ENCODE results near the gene RUSF1.
"Not testable (repeated sequence)": the region's sequence is repeated elsewhere in the genome, so short reads cannot be mapped to it uniquely, and the experiment has no call there.

RUSF1 gene

DNA sequence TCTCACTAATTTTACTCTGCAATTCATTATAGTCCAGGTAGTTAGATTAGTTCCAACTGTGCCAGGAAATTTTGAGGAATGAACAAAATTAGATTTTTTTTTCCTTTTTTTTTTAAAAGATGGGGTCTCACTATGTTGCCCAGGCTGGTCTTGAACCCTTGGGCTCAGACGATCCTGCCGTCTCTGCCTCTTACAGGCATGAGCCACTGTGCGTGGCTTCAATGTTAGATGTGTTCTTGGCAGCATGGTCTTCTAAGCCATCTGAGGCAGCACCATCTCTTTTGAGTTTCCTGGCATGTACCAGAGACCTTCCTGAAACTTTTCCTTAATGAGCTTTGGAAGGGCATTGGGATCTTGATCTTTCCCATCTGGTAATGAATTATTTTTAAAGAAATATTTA lies 16.9 kb upstream of the RUSF1 start:
- H3K27ac Mint-ChIP-seq, result no peak overlapping the region
- peaks cover 5% of the 10 kb centered on the region for H3K27me3 Mint-ChIP-seq
- peaks cover 19% of the 10 kb centered on the region for H3K4me1 Mint-ChIP-seq
- H3K4me3 Mint-ChIP-seq, result no peak overlapping the region
- no peaks in the 10 kb centered on the region for H3K36me3 Mint-ChIP-seq
- H3K9me3 Mint-ChIP-seq, result no peaks in the 10 kb centered on the region

DNA sequence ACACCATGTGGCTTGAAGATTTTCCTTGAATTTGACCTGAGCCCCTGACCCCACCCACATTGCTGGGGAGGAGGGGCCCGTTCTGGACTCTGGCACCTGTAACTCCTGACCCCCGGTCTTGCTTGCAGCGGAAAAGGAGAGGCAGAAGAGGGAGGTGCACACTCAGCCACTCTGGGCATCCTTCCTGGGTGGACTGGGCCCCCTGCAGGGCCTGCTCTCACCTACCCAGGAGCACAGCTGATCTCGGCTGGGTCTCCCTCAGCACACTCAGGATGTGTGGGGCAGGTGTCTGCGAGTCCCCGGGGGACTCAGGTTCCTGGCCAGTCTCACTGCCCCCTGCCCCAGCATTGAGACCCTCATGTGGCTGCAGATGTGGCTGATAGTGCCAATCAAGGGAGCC lies 15.6 kb upstream of the RUSF1 start:
- not testable (repeated sequence) for H3K27me3 Mint-ChIP-seq, H3K27ac Mint-ChIP-seq, H3K9me3 Mint-ChIP-seq, H3K36me3 Mint-ChIP-seq, H3K4me3 Mint-ChIP-seq
- H3K4me1 Mint-ChIP-seq, result peaks cover 13% of the 10 kb centered on the region

DNA sequence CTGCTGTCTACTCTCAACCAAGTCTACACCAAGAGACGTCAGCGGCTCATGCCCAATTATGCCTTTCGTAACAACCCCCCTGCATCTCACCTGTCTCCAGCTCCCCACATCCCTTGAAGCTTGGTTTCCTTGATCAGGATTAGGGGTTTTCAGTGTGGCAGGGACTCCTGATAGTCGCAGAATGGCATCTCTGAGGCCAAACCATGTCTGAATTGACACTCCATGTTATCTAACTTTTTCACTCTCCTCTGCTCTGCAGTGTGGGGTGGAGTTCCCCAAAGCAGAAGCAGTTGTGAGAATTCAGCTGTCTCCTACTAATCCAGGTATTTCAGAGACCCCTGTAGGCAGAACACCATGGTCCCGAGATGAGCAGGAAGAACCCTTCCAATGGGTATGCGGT lies 13.9 kb upstream of the RUSF1 start:
- Mint-ChIP-seq H3K4me3 (no peak overlapping the region), H3K27ac (no peak overlapping the region), H3K36me3 (no peaks in the 10 kb centered on the region), H3K9me3 (no peaks in the 10 kb centered on the region), H3K4me1 (no peaks in the 10 kb centered on the region), H3K27me3 (no peaks in the 10 kb centered on the region)

DNA sequence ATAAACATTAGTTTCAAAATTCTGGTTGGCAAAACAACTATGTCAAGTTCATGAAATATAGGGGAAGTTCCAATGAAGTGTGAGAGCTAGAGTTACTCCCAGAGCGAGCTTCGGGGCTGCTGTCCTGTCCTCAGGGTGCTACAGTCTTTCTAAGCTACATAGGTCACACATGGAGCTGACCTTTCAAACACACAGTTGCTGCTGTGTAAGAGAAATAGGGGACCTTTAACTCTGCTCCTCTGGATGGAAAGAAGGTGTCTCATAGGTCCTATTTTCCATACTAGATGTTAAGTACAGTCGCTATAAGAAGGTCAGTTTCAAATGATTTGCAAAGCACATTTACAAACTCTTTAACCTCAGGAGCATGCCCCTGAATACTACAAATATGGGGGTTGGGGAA lies 13.2 kb upstream of the RUSF1 start:
- Mint-ChIP-seq H3K4me3 (no peak overlapping the region), H3K36me3 (no peaks in the 10 kb centered on the region), H3K27me3 (no peaks in the 10 kb centered on the region), H3K4me1 (no peaks in the 10 kb centered on the region), H3K9me3 (no peaks in the 10 kb centered on the region), H3K27ac (no peak overlapping the region)

DNA sequence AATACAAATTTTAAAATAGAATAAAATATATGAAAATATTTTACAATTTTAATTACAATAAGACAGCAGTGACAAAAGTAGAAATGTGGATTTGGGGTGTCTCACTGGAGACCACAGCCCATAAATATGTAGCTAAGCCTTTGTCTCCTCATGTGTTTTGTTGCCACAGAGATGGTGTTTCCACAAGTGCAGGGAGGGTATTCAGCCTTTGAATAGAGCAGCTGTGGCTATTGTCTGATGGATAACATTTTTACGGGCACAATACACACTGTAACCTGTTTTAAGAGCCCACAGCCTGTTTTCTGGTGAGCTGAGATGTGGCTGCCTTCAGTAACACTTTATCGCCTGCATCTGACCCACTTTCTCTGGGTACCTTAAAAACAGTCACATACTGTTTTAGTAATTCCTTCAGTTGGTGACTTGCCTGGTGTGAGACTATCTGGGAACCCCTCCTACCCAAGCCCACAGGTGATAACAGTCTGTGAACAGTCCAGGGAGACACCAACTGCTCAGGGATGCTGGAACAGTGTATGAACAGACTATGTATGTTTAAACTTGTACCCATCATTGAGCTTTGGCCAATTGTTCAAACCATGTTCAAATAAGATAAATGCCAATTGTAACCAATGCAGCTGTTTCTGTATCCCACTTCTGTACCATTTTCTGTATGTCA lies 11.7 kb upstream of the RUSF1 start:
- no peaks in the 10 kb centered on the region for H3K27me3 Mint-ChIP-seq

DNA sequence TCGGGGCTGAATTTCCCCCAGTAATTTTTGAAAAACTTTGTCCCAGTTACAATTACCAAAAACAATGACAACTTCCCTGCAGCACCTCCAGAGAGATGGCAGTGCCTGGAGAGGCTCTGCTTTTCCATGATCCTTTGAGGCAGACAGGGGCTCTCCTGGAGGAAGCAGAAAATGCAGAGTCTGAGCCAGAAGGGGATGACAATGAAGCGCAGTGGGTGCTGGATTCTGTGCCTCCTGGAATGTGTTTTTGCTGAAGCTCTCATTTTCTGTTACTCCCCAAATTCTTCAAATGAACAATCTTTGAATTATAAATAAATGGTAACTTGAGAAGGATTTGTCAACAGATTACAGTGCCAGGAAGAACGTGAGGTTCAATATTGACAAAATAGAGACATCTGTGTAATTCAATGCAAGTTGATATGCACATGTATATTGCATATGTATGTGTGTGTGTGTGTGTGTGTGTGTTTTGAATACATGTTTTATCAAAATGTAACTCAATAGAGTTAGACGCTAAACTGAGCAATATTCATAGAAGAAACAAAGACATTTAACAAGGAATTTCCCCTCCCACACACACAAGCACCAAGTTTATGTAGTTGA lies 9.7 kb upstream of the RUSF1 start:
- H3K9me3 Mint-ChIP-seq, result no peaks in the 10 kb centered on the region
- H3K4me1 Mint-ChIP-seq, result no peaks in the 10 kb centered on the region
- no peaks in the 10 kb centered on the region for H3K27me3 Mint-ChIP-seq
- no peaks in the 10 kb centered on the region for H3K36me3 Mint-ChIP-seq
- H3K4me3 Mint-ChIP-seq, result no peak overlapping the region
- H3K27ac Mint-ChIP-seq, result no peak overlapping the region

More for the DNA sequence above, 11.7 kb upstream of the RUSF1 start:
- Mint-ChIP-seq H3K27ac (no peak overlapping the region), H3K4me3 (no peak overlapping the region), H3K4me1 (no peaks in the 10 kb centered on the region), H3K9me3 (no peaks in the 10 kb centered on the region), H3K36me3 (no peaks in the 10 kb centered on the region)

DNA sequence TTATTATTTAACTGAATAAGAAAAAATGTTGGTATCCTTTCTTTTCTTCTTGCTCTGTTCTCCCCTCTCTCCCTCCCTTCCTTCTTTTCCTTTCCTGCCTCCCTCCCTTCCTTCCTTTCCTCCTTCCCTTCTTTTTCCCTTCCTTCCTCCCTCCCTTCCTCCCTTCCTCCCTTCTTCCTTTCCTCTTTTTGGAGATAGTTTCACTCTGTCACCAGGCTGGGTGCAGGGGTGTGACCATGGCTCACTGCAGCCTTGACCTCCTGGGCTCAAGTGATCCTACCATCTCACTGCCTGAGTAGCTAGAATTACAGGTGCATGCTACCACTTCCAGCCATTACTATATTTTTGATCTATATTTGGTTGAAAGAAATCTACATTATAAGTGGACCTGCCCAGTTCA lies 5.7 kb upstream of the RUSF1 start:
- Mint-ChIP-seq H3K4me1 (peaks cover 17% of the 10 kb centered on the region), H3K27ac (no peak overlapping the region), H3K27me3 (no peaks in the 10 kb centered on the region), H3K9me3 (no peaks in the 10 kb centered on the region), H3K4me3 (no peak overlapping the region), H3K36me3 (no peaks in the 10 kb centered on the region)

DNA sequence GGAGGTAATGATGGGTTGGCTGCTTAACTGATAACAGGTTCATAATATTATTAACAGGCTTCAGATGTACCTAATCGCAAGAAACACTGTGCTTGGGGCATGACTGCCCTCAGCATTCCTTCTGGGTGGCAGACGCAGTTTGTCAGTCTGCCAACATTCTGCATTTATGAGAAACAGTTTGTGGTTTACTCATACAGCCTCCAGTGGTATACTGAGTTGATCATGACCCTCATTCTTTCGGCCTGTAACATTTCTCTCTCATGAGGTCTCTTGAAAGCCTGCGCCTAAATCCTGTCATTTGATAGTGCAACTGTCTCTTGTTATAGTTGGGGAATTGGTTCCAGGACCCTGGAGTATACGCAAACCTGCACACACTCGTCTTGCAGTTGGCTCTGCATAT lies 4.9 kb upstream of the RUSF1 start:
- H3K36me3 Mint-ChIP-seq, result no peaks in the 10 kb centered on the region
- no peaks in the 10 kb centered on the region for H3K9me3 Mint-ChIP-seq
- no peaks in the 10 kb centered on the region for H3K27me3 Mint-ChIP-seq
- no peak overlapping the region for H3K4me3 Mint-ChIP-seq
- peaks cover 23% of the 10 kb centered on the region for H3K4me1 Mint-ChIP-seq
- H3K27ac Mint-ChIP-seq, result no peak overlapping the region

DNA sequence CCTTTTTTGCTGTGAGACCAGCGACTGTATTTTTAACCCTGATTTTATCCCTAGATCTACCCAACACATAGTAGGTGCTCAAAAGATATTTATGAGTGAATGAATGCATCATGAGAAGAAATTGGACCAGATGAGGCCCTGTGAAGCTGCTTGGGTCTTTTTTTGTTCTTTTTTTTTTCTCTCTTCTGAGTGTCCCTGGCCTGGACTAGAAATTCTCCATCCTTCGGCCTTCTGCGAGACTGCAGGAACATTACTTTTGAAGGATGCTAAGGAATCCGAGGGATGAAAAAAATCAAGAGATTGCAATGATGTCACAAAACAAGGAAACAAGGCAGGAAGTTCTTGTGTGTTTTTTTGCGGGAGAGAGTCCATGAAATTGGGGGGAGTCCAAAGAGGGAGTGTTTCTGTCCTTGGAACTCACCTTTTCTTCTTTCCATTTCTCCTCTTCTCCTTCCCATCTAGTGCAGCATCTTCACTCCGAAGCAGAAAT lies 560 bp upstream of the RUSF1 start:
- Mint-ChIP-seq H3K27me3 (no peaks in the 10 kb centered on the region), H3K4me1 (peaks cover 53% of the 10 kb centered on the region), H3K4me3 (peak overlapping the region; percentile 96), H3K9me3 (no peaks in the 10 kb centered on the region), H3K27ac (peak overlapping the region; percentile 96), H3K36me3 (peaks cover 2% of the 10 kb centered on the region)

DNA sequence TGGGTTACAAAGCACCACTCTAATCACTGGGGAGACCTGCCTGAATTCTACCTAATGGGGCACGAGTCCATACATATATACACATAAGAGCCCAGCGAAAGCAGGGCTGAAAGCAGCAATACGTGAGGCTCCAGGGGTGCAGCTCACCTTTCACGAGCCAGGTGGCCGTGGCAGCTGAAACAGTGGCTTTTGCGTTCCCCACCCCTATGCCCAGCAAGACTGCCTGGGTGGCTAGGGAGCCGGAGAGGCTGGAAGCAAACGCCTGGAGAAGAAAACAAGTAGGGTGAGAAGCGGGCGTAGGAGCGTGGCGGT lies 618 bp downstream of the RUSF1 start:
- Mint-ChIP-seq H3K4me1 (peaks cover 58% of the 10 kb centered on the region), H3K27me3 (no peaks in the 10 kb centered on the region), H3K36me3 (peaks cover 2% of the 10 kb centered on the region), H3K9me3 (no peaks in the 10 kb centered on the region), H3K27ac (peak overlapping the region; percentile 89), H3K4me3 (peak overlapping the region; percentile 96)

DNA sequence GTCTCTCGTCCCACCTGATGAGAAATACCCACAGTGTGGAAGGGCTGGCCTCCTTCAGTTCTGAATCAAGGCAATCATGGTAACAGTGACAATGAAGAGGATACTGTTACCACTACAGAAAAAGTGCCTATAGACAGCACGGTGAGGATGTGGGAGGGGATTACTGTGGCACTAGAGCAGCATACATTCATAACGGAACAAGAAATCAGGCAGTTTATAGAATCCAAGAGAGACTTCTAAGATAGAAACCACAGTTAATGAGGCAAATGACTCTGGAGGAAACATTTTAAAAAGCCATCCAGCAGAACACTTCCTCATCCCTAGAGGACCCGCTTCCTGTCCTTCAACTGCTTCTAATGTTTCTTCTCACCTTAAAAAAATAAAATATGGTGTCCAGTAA lies 2.7 kb downstream of the RUSF1 start:
- Mint-ChIP-seq H3K4me1 (peaks cover 60% of the 10 kb centered on the region), H3K27ac (peak overlapping the region; percentile 77), H3K4me3 (no peak overlapping the region), H3K36me3 (peaks cover 3% of the 10 kb centered on the region), H3K27me3 (no peaks in the 10 kb centered on the region), H3K9me3 (no peaks in the 10 kb centered on the region)

DNA sequence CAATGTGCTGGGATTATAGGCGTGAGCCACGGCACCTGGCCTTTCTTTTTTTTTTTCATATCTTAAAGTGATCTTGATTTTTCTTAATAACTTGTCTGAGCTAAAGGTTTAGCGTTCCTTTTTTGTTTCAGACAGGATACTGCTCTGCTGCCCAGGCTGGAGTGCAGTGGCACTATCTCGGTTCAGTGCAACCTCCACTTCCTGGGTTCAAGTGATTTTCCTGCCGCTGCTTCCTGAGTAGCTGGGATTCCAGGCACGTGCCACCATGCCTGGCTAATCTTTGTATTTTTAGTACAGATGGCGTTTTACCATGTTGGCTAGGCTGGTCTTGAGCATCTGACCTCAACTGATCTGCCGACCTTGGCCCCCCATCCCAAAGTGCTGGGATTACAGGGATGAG lies 4.0 kb downstream of the RUSF1 start:
- Mint-ChIP-seq H3K4me3 (no peak overlapping the region), H3K9me3 (no peaks in the 10 kb centered on the region), H3K27me3 (no peaks in the 10 kb centered on the region), H3K36me3 (peaks cover 4% of the 10 kb centered on the region), H3K4me1 (peaks cover 51% of the 10 kb centered on the region), H3K27ac (peak overlapping the region; percentile 35)

DNA sequence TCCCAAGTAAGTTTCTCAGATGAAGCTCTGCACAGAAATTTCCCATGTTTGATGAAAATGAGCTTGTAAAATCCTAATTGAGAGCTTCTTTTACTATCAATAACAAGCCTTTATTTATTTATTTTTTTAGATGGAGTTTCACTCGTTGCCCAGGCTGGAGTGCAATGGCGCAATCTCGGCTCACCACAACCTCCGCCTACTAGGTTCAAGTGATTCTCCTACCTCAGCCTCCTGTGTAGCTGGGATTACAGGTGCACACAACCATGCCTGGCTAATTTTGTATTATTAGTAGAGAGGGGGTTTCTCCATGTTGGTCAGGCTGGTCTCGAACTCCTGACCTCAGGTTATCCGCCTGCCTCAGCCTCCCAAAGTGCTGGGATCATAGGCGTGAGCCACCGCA lies 4.6 kb downstream of the RUSF1 start:
- not testable (repeated sequence) for H3K36me3 Mint-ChIP-seq, H3K9me3 Mint-ChIP-seq, H3K27me3 Mint-ChIP-seq, H3K4me3 Mint-ChIP-seq, H3K27ac Mint-ChIP-seq
- peaks cover 45% of the 10 kb centered on the region for H3K4me1 Mint-ChIP-seq

DNA sequence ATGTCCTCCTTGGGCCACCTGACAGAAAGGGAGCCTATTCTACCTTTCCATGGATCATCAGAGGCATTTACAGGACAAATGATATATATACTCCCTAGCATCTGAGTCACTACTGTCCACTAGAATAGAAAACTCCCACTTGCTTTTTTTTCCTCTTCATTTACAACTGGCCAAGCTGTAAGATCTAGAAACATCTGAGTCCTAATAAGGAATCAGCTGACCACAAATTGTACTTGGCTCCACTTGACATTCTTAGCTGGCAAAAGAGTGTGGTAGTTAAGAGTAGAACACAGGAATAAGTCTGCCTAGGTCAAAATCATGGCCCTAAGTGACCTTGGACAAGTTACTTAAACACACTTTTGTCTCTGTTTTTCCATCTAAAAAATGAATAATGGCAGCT lies 5.2 kb downstream of the RUSF1 start:
- peaks cover 42% of the 10 kb centered on the region for H3K4me1 Mint-ChIP-seq
- H3K9me3 Mint-ChIP-seq, result no peaks in the 10 kb centered on the region
- peaks cover 4% of the 10 kb centered on the region for H3K36me3 Mint-ChIP-seq
- H3K27ac Mint-ChIP-seq, result no peak overlapping the region
- H3K27me3 Mint-ChIP-seq, result no peaks in the 10 kb centered on the region
- no peak overlapping the region for H3K4me3 Mint-ChIP-seq

DNA sequence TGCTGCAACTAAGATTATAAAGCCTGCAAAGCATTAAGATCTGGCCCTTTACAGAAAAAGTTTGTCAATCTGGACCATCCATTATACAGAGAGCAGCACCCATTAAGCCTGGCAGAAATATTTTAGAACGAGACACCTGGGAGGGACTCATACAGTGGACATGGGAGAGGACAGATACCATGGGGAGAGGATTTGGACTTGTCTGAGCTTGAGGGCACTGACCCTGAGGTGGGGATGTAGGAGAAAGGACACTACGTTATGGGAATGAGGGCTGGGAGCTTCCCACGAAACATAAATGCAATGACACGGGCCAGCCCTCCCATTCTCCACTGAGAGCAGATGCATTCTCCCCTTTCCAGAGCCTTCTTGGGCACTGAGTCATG lies 6.2 kb downstream of the RUSF1 start:
- no peaks in the 10 kb centered on the region for H3K9me3 Mint-ChIP-seq
- H3K27me3 Mint-ChIP-seq, result no peaks in the 10 kb centered on the region
- peaks cover 7% of the 10 kb centered on the region for H3K36me3 Mint-ChIP-seq
- no peak overlapping the region for H3K4me3 Mint-ChIP-seq
- no peak overlapping the region for H3K27ac Mint-ChIP-seq
- peaks cover 35% of the 10 kb centered on the region for H3K4me1 Mint-ChIP-seq

DNA sequence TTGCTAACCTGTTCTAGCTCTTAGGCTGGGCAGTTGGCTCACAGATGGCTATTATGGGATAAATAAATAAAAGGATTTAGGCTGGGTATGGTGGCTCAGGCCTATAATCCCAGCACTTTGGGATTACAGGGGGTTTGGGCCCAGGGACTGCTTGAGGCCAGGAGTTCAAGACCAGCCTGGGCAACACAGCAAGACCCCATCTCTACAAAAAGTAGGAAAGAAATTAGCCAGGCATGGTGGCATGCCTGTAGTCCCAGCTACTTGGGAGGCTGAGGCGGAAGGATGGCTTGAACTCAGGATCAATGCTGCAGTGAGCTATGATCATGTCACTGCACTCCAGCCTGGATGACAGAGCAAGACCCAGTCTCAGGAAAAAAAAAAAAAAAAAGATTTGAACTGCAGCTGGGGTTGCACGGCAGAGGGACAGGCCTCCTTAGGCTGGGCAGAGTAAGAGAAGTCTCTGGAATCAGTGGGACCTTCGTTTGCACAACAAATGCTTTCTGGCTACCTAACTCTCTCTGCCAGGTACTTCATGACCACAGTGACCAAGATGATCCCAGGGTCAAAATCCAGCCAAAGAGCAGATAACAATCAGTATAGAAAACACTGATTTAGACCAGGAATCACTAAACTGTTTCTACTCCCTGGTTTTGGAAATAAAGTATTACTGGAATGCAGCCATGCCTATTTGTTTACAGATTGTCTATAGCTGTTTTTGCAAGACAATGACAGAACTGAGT lies 6.8 kb downstream of the RUSF1 start:
- no peak overlapping the region for H3K4me3 Mint-ChIP-seq
- no peak overlapping the region for H3K27ac Mint-ChIP-seq
- no peaks in the 10 kb centered on the region for H3K27me3 Mint-ChIP-seq
- H3K36me3 Mint-ChIP-seq, result peaks cover 7% of the 10 kb centered on the region
- H3K9me3 Mint-ChIP-seq, result no peaks in the 10 kb centered on the region
- peaks cover 32% of the 10 kb centered on the region for H3K4me1 Mint-ChIP-seq
